HEK293 (cell line): ENCODE results near the gene HARS2.

Source experiments
- FEZF1 ChIP-seq: fragments of 450-650 bp; formaldehyde crosslinking; IDR thresholded peaks from 2 replicates; pipeline ENCODE4 v1.5.1; 2016; ENCODE audit warnings: missing biosample characterization, missing genetic modification characterization
- GLIS1 ChIP-seq: fragments of 450-650 bp; formaldehyde crosslinking; IDR thresholded peaks from 2 replicates; pipeline ENCODE4 v1.5.1; 2016; ENCODE audit warnings: missing biosample characterization, missing genetic modification characterization
- HOXA7 ChIP-seq: sonication (generic); formaldehyde crosslinking; IDR thresholded peaks from 2 replicates; pipeline ENCODE4 v1.8.1; 2022; ENCODE audit warnings: missing genetic modification reagents, borderline replicate concordance
- IKZF3 ChIP-seq: fragments of 450-650 bp; IDR thresholded peaks from 2 replicates; pipeline ENCODE4 v1.5.0; 2018; ENCODE audit warnings: missing biosample characterization, mild to moderate bottlenecking, missing genetic modification characterization, moderate library complexity
- KLF1 ChIP-seq: fragments of 450-650 bp; formaldehyde crosslinking; IDR thresholded peaks from 2 replicates; pipeline ENCODE4 v1.5.1; 2016; ENCODE audit warnings: missing biosample characterization, missing genetic modification characterization
- KLF17 ChIP-seq: fragments of 450-650 bp; formaldehyde crosslinking; IDR thresholded peaks from 2 replicates; pipeline ENCODE4 v1.5.1; 2016; ENCODE audit warnings: missing biosample characterization, missing genetic modification characterization
- KLF9 ChIP-seq: fragments of 450-650 bp; formaldehyde crosslinking; IDR thresholded peaks from 2 replicates; pipeline ENCODE4 v1.5.1; 2016; ENCODE audit warnings: missing biosample characterization, missing genetic modification characterization, low read depth
- REST ChIP-seq: fragments of 450-650 bp; formaldehyde crosslinking; IDR thresholded peaks from 2 replicates; pipeline ENCODE4 v1.5.1; 2016; ENCODE audit warnings: missing biosample characterization, missing genetic modification characterization
- SP3 ChIP-seq: fragments of 450-650 bp; formaldehyde crosslinking; IDR thresholded peaks from 2 replicates; pipeline ENCODE4 v1.5.1; 2016; ENCODE audit warnings: missing biosample characterization, missing genetic modification characterization
- ZBTB6 ChIP-seq: fragments of 450-650 bp; formaldehyde crosslinking; IDR thresholded peaks from 2 replicates; pipeline ENCODE4 v1.5.1; 2017; ENCODE audit warnings: missing biosample characterization, missing genetic modification characterization
- ZFP37 ChIP-seq: fragments of 450-650 bp; formaldehyde crosslinking; IDR thresholded peaks from 2 replicates; pipeline ENCODE4 v1.5.1; 2016; ENCODE audit warnings: missing biosample characterization, missing genetic modification characterization
- ZFP69B ChIP-seq: fragments of 450-650 bp; formaldehyde crosslinking; IDR thresholded peaks from 2 replicates; pipeline ENCODE4 v1.5.1; 2016; ENCODE audit warnings: missing biosample characterization, missing genetic modification characterization
- ZIC2 ChIP-seq: fragments of 450-650 bp; formaldehyde crosslinking; IDR thresholded peaks from 2 replicates; pipeline ENCODE4 v1.5.1; 2016; ENCODE audit warnings: missing biosample characterization, missing genetic modification characterization
- ZNF112 ChIP-seq: fragments of 450-650 bp; formaldehyde crosslinking; IDR thresholded peaks from 2 replicates; pipeline ENCODE4 v1.5.0; 2017; ENCODE audit warnings: missing biosample characterization, missing genetic modification characterization
- ZNF114 ChIP-seq: fragments of 450-650 bp; formaldehyde crosslinking; IDR thresholded peaks from 2 replicates; pipeline ENCODE4 v1.5.0; 2017; ENCODE audit warnings: missing biosample characterization, missing genetic modification characterization
- ZNF23 ChIP-seq: fragments of 450-650 bp; formaldehyde crosslinking; IDR thresholded peaks from 2 replicates; pipeline ENCODE4 v1.5.1; 2016; ENCODE audit warnings: missing biosample characterization, missing genetic modification characterization, borderline replicate concordance
- ZNF24 ChIP-seq: fragments of 450-650 bp; formaldehyde crosslinking; IDR thresholded peaks from 2 replicates; pipeline ENCODE4 v1.5.1; 2016; ENCODE audit warnings: missing biosample characterization, missing genetic modification characterization
- ZNF366 ChIP-seq: fragments of 450-650 bp; formaldehyde crosslinking; conservative IDR thresholded peaks from 2 replicates; pipeline ENCODE4 v1.5.1; 2016; ENCODE audit warnings: missing biosample characterization, missing genetic modification characterization
- ZNF580 ChIP-seq: fragments of 450-650 bp; formaldehyde crosslinking; IDR thresholded peaks from 2 replicates; pipeline ENCODE4 v1.5.1; 2016; ENCODE audit warnings: missing biosample characterization, missing genetic modification characterization
- ZNF596 ChIP-seq: fragments of 450-650 bp; IDR thresholded peaks from 2 replicates; pipeline ENCODE4 v1.5.0; 2018; ENCODE audit warnings: missing biosample characterization, mild to moderate bottlenecking, missing genetic modification characterization, moderate library complexity
- ZNF629 ChIP-seq: fragments of 450-650 bp; formaldehyde crosslinking; IDR thresholded peaks from 2 replicates; pipeline ENCODE4 v1.5.1; 2017; ENCODE audit warnings: missing biosample characterization, missing genetic modification characterization
- ZNF639 ChIP-seq: fragments of 450-650 bp; formaldehyde crosslinking; IDR thresholded peaks from 2 replicates; pipeline ENCODE4 v1.5.1; 2016; ENCODE audit warnings: missing biosample characterization, missing genetic modification characterization
- ZNF645 ChIP-seq: fragments of 450-650 bp; formaldehyde crosslinking; IDR thresholded peaks from 2 replicates; pipeline ENCODE4; 2016; ENCODE audit warnings: missing biosample characterization, missing genetic modification characterization
- ZNF670 ChIP-seq: fragments of 450-650 bp; formaldehyde crosslinking; IDR thresholded peaks from 2 replicates; pipeline ENCODE4 v1.5.1; 2016; ENCODE audit warnings: missing biosample characterization, missing genetic modification characterization, low read depth
- ZNF692 ChIP-seq: fragments of 450-650 bp; formaldehyde crosslinking; IDR thresholded peaks from 2 replicates; pipeline ENCODE4 v1.5.1; 2016; ENCODE audit warnings: missing biosample characterization, missing genetic modification characterization
- ZNF837 ChIP-seq: fragments of 450-650 bp; formaldehyde crosslinking; IDR thresholded peaks from 2 replicates; pipeline ENCODE4 v1.5.1; 2016; ENCODE audit warnings: missing biosample characterization, missing genetic modification characterization
- ZSCAN30 ChIP-seq: fragments of 450-650 bp; IDR thresholded peaks from 2 replicates; pipeline ENCODE4 v1.5.1; 2018; ENCODE audit warnings: missing biosample characterization, mild to moderate bottlenecking, missing genetic modification characterization, moderate library complexity

HARS2 gene

GRCh38 chr5:140690941-140691924 is at the start of gene HARS2, which contains the start of gene HARS1 (continued):
- TF ChIP-seq ZBTB6, result peak; percentile 81; the same call in 1 of the 2 replicates
- no peak for TF ChIP-seq ZNF645 (tag by site-specific recombination)
- 0 out of 2 replicates have a peak, but pooled peaks have one; percentile 53 for TF ChIP-seq ZNF580 (tag by site-specific recombination)
- peak; percentile 82 for TF ChIP-seq REST
- peak; percentile 57 for TF ChIP-seq ZNF24
- TF ChIP-seq ZNF23, result no peak
- TF ChIP-seq ZNF112 (tag by site-specific recombination), result no peak
- peak; percentile 77; the same call in 1 of the 2 replicates for TF ChIP-seq KLF17 (tag by site-specific recombination)
- peak; percentile 76; the same call in 1 of the 2 replicates for TF ChIP-seq ZNF366 (tag by site-specific recombination)
- no peak for TF ChIP-seq KLF9 (tag by site-specific recombination)
- 0 out of 2 replicates have a peak, but pooled peaks have one; percentile 36 for TF ChIP-seq GLIS1 (tag by site-specific recombination)
- peak; percentile 81 for TF ChIP-seq SP3 (tag by site-specific recombination)
- TF ChIP-seq KLF1, result peak; percentile 61
- no peak for TF ChIP-seq HOXA7 (CRISPR knock-in tag)
- TF ChIP-seq FEZF1 (tag by site-specific recombination), result peak; percentile 27
- TF ChIP-seq ZNF692, result 0 out of 2 replicates have a peak, but pooled peaks have one; percentile 87
- TF ChIP-seq ZNF639 (tag by site-specific recombination), result peak; percentile 78
- TF ChIP-seq ZFP37 (tag by site-specific recombination), result peak; percentile 70; the same call in 1 of the 2 replicates
- TF ChIP-seq ZIC2 (tag by site-specific recombination), result peak; percentile 67
- peak; percentile 85 for TF ChIP-seq ZNF629 (tag by site-specific recombination)
- no peak for TF ChIP-seq ZNF596 (tag by site-specific recombination)
- TF ChIP-seq ZNF670 (tag by site-specific recombination), result no peak
- peak; percentile 86 for TF ChIP-seq IKZF3 (tag by site-specific recombination)
- peak; percentile 81 for TF ChIP-seq ZFP69B (tag by site-specific recombination)
- TF ChIP-seq ZNF837 (tag by site-specific recombination), result 0 out of 2 replicates have a peak, but pooled peaks have one; percentile 23
- no peak for TF ChIP-seq ZNF114 (tag by site-specific recombination)
- peak; percentile 63; the same call in 1 of the 2 replicates for TF ChIP-seq ZSCAN30 (tag by site-specific recombination)
